ENCODE data around the gene DISP3.

DISP3 gene

GRCh38 chr1:11456965-11457364, 22.0 kb upstream of the DISP3 start:
- no peak for DNase-seq (ENCODE audit: low read depth, low spot score)

- no peak for DNase-seq (ENCODE audit: low read depth, low spot score)
Observed at GRCh38 chr1:11458811-11459275, 20.1 kb upstream of the DISP3 start.

- no peak for DNase-seq (ENCODE audit: low read depth, low spot score)
Observed at GRCh38 chr1:11461531-11462137, 17.3 kb upstream of the DISP3 start.

- no peak for DNase-seq (ENCODE audit: low read depth, low spot score)
Observed at GRCh38 chr1:11462224-11462923, 16.6 kb upstream of the DISP3 start.

- no peak for DNase-seq (ENCODE audit: low read depth, low spot score)
Observed at GRCh38 chr1:11463177-11463576, 15.8 kb upstream of the DISP3 start.

- no peak for DNase-seq (ENCODE audit: low read depth, low spot score)
Observed at GRCh38 chr1:11465307-11465706, 13.6 kb upstream of the DISP3 start.

GRCh38 chr1:11466416-11466815, 12.5 kb upstream of the DISP3 start:
- DNase-seq (ENCODE audit: low read depth, low spot score), result no peak

GRCh38 chr1:11468878-11469277, 10.1 kb upstream of the DISP3 start:
- no peak for DNase-seq (ENCODE audit: low read depth, low spot score)

GRCh38 chr1:11470912-11471311, 8.0 kb upstream of the DISP3 start:
- no peak for DNase-seq (ENCODE audit: low read depth, low spot score)

GRCh38 chr1:11471473-11471872, 7.5 kb upstream of the DISP3 start:
- DNase-seq (ENCODE audit: low read depth, low spot score), result no peak

- DNase-seq (ENCODE audit: low read depth, low spot score), result no peak
Observed at GRCh38 chr1:11472284-11472683, 6.7 kb upstream of the DISP3 start.

GRCh38 chr1:11472741-11473140, 6.2 kb upstream of the DISP3 start:
- no peak for DNase-seq (ENCODE audit: low read depth, low spot score)

GRCh38 chr1:11473491-11474034, 5.4 kb upstream of the DISP3 start:
- no peak for DNase-seq (ENCODE audit: low read depth, low spot score)

GRCh38 chr1:11474826-11475225, 4.1 kb upstream of the DISP3 start:
- no peak for DNase-seq (ENCODE audit: low read depth, low spot score)

GRCh38 chr1:11475748-11476147, 3.2 kb upstream of the DISP3 start:
- no peak for DNase-seq (ENCODE audit: low read depth, low spot score)

GRCh38 chr1:11479375-11479979, 522 bp downstream of the DISP3 start:
- no peak for DNase-seq (ENCODE audit: low read depth, low spot score)

- no peak for DNase-seq (ENCODE audit: low read depth, low spot score)
Observed at GRCh38 chr1:11481019-11481418, 2.1 kb downstream of the DISP3 start.

- DNase-seq (ENCODE audit: low read depth, low spot score), result no peak
Observed at GRCh38 chr1:11482198-11482597, 3.2 kb downstream of the DISP3 start.

- no peak for DNase-seq (ENCODE audit: low read depth, low spot score)
Observed at GRCh38 chr1:11482701-11483479, 3.9 kb downstream of the DISP3 start.

GRCh38 chr1:11483581-11484320, 4.8 kb downstream of the DISP3 start:
- DNase-seq (ENCODE audit: low read depth, low spot score), result no peak

GRCh38 chr1:11484321-11484655, 5.3 kb downstream of the DISP3 start:
- DNase-seq (ENCODE audit: low read depth, low spot score), result no peak

Data from brain pericyte (primary cell).